ENCODE data around the gene SPRYD3. TPM values are rescaled to one million over a fixed set of nuclear protein-coding genes. Genes with fewer than 3 reads are reported as not detected.

The SPRYD3 gene
- polyA plus RNA-seq, 3 donors = 17.8 to 26.9 (median 21.8) TPM

DNA sequence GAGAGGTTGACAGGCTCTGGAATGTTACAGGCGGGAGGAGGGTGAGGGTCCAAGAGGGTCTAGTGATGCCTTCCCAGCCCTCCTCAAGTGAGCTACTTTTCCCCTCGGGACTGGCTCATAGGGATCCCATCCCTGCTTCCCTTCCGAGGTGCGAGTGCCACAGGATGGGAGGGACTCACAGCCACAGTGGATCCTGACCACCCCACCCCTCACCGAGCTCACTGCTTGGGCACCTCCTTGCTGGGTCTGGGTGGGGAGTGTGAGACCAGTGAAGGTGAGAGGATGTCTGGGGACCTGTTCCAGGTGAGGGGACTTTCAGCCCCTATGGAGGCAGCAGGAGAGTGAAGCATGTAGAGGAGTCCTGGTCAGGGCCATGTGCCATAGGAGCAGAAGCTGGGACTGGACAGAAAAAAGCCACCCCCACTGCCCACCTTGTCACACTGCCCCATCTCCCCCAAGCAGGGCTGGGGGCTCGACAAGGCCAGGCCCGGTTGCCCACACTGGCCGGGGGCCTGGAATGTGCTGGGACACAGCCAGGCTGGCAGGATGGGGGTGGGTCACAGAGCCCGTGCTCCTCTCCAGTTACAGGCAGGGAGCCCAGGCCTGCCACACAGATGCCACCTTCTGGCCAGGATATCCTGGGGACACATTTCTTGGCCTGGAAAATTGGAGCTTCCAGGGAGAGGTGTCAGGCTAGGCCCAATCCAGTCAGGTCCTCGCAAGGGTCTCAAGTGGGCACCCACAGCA lies 31.0 kb downstream of the SPRYD3 start:
- Histone ChIP-seq H3K9me3 (replicated peaks in 1 of 2; ENCODE audit: control insufficient read depth in 1 of 2, insufficient read depth in 1 of 2, low read length in 2 of 2) (no peaks in the 10 kb centered on the region), H3K36me3 (replicated peaks in 1 of 2; ENCODE audit: control insufficient read depth in 1 of 2, insufficient read depth in 2 of 2, low read length in 2 of 2) (no peaks in the 10 kb centered on the region), H3K79me2 (ENCODE audit: insufficient read depth, low read length) (no peaks in the 10 kb centered on the region), H3K4me2 (replicated peaks; ENCODE audit: extremely low read depth, low read length, poor library complexity, severe bottlenecking) (peak overlapping the region; percentile 80), H2AFZ (ENCODE audit: insufficient read depth, low read depth, low read length, poor library complexity, severe bottlenecking) (peak overlapping the region; percentile 85), H3K4me1 (ENCODE audit: control insufficient read depth in 1 of 2, insufficient read depth in 2 of 2, low read length in 2 of 2) (peaks cover 12 to 16% of the 10 kb centered on the region in 2 donors), H3K4me3 (replicated peaks in 1 of 3; ENCODE audit: low read depth in 2 of 3, low read length in 3 of 3) (peak overlapping the region in 1 of 3 experiments; percentile 65), H3K27ac (ENCODE audit: low read depth in 1 of 2, low read length in 2 of 2) (no peak overlapping the region), H4K20me1 (ENCODE audit: insufficient read depth, low read length) (no peaks in the 10 kb centered on the region), H3K27me3 (ENCODE audit: control insufficient read depth in 2 of 2, insufficient read depth in 2 of 2, low read length in 2 of 2) (peaks cover 0 to 18% of the 10 kb centered on the region in 2 donors), H3K9ac (ENCODE audit: insufficient read depth, low read length, poor library complexity, severe bottlenecking) (peak overlapping the region; percentile 56)
- H3K9me3 Mint-ChIP-seq = peaks cover 0 to 7% (median 0%) of the 10 kb centered on the region in 7 donors
- H3K36me3 Mint-ChIP-seq = peaks cover 0 to 3% of the 10 kb centered on the region in 2 donors
- peaks cover 22 to 44% (median 25%) of the 10 kb centered on the region in 3 donors for H3K27me3 Mint-ChIP-seq (ENCODE audit: low read depth in 3 of 3)
- WGBS (ENCODE audit: insufficient coverage) = 92% methylated on average over 6 of the region's 10 CpGs
- peaks cover 15% of the 10 kb centered on the region for H3K4me1 Mint-ChIP-seq
- H3K27ac Mint-ChIP-seq = peak overlapping the region in 2 of 7 donors; percentile 46 to 57
- TF ChIP-seq, protein P1, sequence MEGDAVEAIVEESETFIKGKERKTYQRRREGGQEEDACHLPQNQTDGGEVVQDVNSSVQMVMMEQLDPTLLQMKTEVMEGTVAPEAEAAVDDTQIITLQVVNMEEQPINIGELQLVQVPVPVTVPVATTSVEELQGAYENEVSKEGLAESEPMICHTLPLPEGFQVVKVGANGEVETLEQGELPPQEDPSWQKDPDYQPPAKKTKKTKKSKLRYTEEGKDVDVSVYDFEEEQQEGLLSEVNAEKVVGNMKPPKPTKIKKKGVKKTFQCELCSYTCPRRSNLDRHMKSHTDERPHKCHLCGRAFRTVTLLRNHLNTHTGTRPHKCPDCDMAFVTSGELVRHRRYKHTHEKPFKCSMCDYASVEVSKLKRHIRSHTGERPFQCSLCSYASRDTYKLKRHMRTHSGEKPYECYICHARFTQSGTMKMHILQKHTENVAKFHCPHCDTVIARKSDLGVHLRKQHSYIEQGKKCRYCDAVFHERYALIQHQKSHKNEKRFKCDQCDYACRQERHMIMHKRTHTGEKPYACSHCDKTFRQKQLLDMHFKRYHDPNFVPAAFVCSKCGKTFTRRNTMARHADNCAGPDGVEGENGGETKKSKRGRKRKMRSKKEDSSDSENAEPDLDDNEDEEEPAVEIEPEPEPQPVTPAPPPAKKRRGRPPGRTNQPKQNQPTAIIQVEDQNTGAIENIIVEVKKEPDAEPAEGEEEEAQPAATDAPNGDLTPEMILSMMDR (IDR thresholded peaks at IDR 0.05) = no peak
- DNase-seq = no peak
- H3K4me3 Mint-ChIP-seq = peak overlapping the region; percentile 51 to 61
- intact Hi-C loops (cut with micrococcal nuclease) = loop anchor here in 1 of 2 donors (10.0 kb wide), 1 partner anchor 47 kb away; the partner anchor contains the start of gene IGFBP6

DNA sequence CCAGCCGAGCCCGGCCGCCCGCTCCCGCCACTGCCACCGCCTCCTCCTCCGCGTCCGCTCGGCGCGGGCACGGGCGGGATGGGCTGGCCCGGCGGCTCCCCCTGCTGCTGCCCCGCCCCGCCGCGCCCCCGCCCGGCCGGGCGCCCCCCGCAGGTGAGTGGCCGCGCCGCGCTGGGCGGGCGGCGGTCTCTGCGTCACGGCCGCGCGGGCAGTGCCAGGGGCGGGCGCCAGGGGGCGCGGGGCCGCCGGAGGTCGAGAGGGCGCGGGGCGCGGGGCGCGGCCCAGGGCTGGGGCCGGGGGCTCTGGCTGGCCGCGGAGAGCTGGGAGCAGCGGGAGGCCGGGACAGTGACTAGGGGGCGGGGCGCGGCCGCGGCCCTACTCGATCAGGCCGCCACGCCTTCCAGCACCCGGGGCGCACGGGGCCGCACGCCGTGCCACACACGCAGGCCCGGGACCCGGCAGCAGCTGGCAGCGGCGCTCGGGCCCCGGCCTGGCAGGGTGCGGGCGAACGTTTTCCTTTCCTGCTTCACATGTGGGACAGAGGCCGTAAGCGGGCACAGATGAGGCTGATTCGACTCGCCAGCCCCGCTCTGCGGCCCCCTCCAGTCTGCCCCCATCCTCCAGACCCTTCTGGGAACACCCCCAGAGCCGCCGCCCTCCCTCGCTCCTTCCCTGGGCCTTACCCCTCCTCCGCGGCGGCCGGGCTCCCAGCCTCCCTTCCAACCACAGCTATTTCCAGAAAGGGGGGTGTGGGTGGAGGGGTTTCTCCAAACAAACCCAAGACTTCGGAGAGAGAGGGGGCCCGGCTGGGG lies 31.8 kb downstream of the SPRYD3 start:
- H2AFZ ChIP-seq (ENCODE audit: insufficient read depth, low read depth, low read length, poor library complexity, severe bottlenecking) = peak overlapping the region; percentile 92
- H3K4me1 ChIP-seq (ENCODE audit: control insufficient read depth in 1 of 2, insufficient read depth in 2 of 2, low read length in 2 of 2) = peaks cover 12 to 16% of the 10 kb centered on the region in 2 donors
- Mint-ChIP-seq H3K36me3 (peaks cover 0 to 5% of the 10 kb centered on the region in 2 donors), H3K27ac (no peak overlapping the region), H3K4me3 (peak overlapping the region; percentile 51 to 61), H3K4me1 (peaks cover 15% of the 10 kb centered on the region), H3K9me3 (peaks cover 0 to 7% (median 0%) of the 10 kb centered on the region in 7 donors), H3K27me3 (ENCODE audit: low read depth in 3 of 3) (peaks cover 24 to 44% (median 25%) of the 10 kb centered on the region in 3 donors)
- no peaks in the 10 kb centered on the region for H3K36me3 ChIP-seq (replicated peaks in 1 of 2; ENCODE audit: control insufficient read depth in 1 of 2, insufficient read depth in 2 of 2, low read length in 2 of 2)
- H3K9me3 ChIP-seq (replicated peaks in 1 of 2; ENCODE audit: control insufficient read depth in 1 of 2, insufficient read depth in 1 of 2, low read length in 2 of 2) = no peaks in the 10 kb centered on the region
- intact Hi-C loops (cut with micrococcal nuclease) = loop anchor here in 1 of 2 donors (10.0 kb wide), 1 partner anchor 47 kb away; the partner anchor contains the start of gene IGFBP6
- peak; percentile 34 to 60 (median 47) for DNase-seq
- H3K4me2 ChIP-seq (replicated peaks; ENCODE audit: extremely low read depth, low read length, poor library complexity, severe bottlenecking) = peak overlapping the region; percentile 99
- peak overlapping the region; percentile 50 to 89 (median 69) for H3K4me3 ChIP-seq (replicated peaks in 1 of 3; ENCODE audit: low read depth in 2 of 3, low read length in 3 of 3)
- WGBS (ENCODE audit: insufficient coverage) = under 1% methylated on average over 72 of the region's 94 CpGs
- peaks cover 0 to 18% of the 10 kb centered on the region in 2 donors for H3K27me3 ChIP-seq (ENCODE audit: control insufficient read depth in 2 of 2, insufficient read depth in 2 of 2, low read length in 2 of 2)
- no peaks in the 10 kb centered on the region for H3K79me2 ChIP-seq (ENCODE audit: insufficient read depth, low read length)
- H4K20me1 ChIP-seq (ENCODE audit: insufficient read depth, low read length) = no peaks in the 10 kb centered on the region
- H3K27ac ChIP-seq (ENCODE audit: low read depth in 1 of 2, low read length in 2 of 2) = no peak overlapping the region
- peak overlapping the region; percentile 56 for H3K9ac ChIP-seq (ENCODE audit: insufficient read depth, low read length, poor library complexity, severe bottlenecking)
- TF ChIP-seq, protein P1 (IDR thresholded peaks at IDR 0.05) = peak; percentile 31
